ENCODE results near the gene C16orf95. TPM values are rescaled to one million over a fixed set of nuclear protein-coding genes. Genes with fewer than 3 reads are reported as not detected.
"Not testable (repeated sequence)": the region's sequence is repeated elsewhere in the genome, so short reads cannot be mapped to it uniquely, and the experiment has no call there.

Gene C16orf95
- total RNA-seq, 1 donor from 2014 or later, result 2.8 TPM

GRCh38 chr16:87346517-87347060 lies 29.4 kb upstream of the C16orf95 start:
- DNase-seq (ENCODE audit: low read depth in 2 of 2), result no peak

- DNase-seq (ENCODE audit: low read depth in 2 of 2), result no peak
Measured at GRCh38 chr16:87345726-87346424, 28.7 kb upstream of the C16orf95 start.

DNA sequence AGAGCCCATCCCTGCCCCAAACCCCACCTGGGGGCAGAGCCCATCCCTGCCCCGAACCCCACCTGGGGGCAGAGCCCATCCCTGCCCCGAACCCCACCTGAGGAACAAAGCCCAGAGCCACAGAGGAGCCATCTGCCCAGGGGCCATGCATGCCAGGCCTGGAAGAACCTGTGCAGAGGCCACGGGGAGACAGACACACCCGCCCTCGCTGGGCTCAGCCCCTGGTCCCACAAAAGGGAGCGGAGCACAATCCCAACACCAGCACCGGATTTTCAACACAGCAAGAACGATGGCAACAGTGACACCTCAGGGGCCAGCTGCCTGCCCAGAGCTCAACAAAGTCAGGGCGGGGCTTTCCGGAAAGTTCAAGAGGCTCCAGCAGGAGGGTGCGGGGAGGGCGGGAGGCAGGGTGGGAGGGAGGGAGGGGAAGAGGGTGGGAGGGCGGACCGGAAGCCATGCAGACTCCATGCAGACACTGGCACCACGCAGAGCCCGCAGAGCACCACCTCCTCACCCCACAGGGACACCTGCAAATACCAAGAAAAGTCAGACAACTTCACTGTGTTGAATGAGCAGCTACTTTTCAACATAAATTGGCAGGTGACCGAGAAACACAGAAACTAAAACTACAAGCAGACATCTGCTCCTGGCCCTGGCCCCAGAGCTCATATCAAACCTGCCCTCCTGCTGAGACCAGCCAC lies 27.9 kb upstream of the C16orf95 start:
- DNase-seq (ENCODE audit: low read depth in 2 of 2), result peak in 1 of 2 donors; percentile 17

DNA sequence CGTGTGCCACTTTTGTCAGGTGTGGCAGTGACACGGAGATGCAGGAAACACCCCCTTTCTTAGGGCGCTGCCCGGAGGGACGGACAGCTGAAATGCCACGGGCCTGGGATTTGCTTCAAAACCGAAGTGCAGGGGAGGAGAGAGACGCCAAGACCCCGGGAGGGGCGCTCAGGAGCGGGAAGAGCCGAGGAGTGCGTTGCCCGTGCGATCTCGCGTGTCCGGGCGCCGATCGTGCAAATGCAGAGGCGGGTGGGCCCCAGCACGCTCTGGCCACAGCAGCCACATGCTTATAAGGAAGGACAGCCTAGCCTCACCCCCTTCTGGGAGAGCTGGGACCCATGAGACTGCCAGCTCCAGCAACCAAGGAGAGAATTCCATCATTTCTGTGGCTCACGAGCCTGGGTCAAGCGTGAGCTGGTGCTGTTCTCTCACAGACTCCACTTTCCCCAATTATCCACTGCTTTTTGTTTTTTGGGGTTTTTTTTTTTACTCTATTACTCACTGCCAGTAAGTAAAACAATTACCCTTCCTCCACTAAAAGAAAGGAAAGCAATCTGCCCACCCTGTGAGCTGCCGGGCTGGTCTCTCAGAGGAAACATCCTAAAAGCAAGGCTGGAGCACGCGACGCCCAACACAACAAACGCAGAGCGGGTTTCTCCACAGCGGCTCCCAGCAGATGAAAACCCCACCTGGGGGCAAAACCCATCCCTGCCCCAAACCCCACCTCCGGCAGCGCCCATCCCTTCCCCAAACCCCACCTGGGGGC lies 27.2 kb upstream of the C16orf95 start:
- no peak for DNase-seq (ENCODE audit: low read depth in 2 of 2)

DNA sequence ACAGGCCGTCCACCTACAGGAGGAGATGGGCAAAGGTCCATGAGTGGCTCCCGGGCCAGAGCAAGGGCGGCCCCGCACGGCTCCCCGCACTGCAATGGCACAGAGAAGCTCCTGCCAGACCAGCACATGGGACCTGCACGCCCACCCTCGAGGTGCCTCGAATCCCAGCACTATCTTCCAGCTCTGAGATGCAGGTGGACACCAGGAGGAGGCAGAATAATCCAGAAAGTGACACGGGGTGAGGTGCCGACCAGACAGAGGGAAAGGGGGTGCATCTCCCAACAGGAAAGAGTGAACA lies 26.5 kb upstream of the C16orf95 start:
- DNase-seq (ENCODE audit: low read depth in 2 of 2), result no peak

- DNase-seq (ENCODE audit: low read depth in 2 of 2), result no peak
Measured at GRCh38 chr16:87342978-87343752, 26.0 kb upstream of the C16orf95 start.

GRCh38 chr16:87342504-87342903 lies 25.3 kb upstream of the C16orf95 start:
- DNase-seq (ENCODE audit: low read depth in 2 of 2), result no peak

DNA sequence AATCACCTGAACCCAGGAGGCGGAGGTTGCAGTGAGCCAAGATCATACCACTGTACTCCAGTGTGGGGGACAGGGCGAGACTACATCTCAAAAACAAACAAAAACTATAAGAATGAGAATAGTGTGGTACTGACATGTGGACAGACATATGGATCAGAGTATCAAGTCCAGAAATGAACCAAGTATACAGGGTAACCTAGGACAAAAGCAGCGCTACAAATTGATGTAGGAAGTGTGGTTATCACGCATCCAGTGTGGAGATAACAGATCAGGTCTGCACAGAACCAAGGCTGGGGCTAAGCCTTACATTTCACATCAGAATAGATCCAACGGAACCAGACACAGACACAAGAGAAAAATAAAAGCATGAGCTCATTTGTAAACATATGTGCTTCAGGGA lies 23.0 kb upstream of the C16orf95 start:
- no peak for DNase-seq (ENCODE audit: low read depth in 2 of 2)

DNA sequence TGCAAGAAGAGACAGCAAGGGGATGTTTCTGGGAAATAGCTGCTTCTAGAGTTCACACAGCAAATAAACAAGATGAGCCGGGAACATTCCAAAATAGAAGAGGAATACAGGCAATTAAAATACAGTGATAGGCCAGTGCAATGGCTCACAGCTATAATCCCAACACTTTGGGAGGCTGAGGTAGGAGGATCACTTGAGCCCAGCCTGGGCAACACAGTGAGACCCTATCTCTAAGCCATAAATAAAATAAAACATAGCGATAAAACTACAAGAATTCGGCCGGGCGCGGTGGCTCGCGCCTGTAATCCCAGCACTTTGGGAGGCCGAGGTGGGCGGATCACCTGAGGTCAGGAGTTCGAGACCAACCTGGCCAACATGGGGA lies 22.5 kb upstream of the C16orf95 start:
- not testable (repeated sequence) for DNase-seq (ENCODE audit: low read depth in 2 of 2)

GRCh38 chr16:87339086-87339723 lies 22.0 kb upstream of the C16orf95 start:
- no peak for DNase-seq (ENCODE audit: low read depth in 2 of 2)

- DNase-seq (ENCODE audit: low read depth in 2 of 2), result no peak
Measured at GRCh38 chr16:87338155-87338765, 21.1 kb upstream of the C16orf95 start.

DNA sequence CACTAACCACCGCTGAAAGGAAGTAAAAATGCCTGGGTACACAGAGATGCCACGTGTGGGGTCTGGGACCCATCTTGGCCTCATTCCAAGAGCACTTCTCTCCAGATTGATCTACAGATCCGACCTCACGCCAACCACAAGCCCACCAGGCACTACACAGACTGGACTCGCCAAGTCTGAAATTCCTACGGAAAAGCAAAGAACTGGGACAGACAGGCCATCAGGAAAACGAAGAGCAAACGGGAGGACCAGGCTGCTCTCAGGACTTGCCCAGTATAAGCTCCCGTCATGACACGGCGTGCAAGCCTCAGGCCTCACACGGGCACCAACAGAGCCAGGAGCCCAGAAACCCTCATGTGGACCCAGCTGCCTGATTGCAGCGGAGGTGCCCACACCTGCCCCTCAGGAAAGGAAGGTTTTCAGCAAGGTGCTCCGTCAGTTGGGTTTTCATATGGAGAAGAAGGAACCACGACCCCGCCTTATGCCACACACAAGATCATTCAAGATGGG lies 20.1 kb upstream of the C16orf95 start:
- no peak for DNase-seq (ENCODE audit: low read depth in 2 of 2)

- DNase-seq (ENCODE audit: low read depth in 2 of 2), result no peak
Measured at GRCh38 chr16:87336434-87337240, 19.4 kb upstream of the C16orf95 start.

DNA sequence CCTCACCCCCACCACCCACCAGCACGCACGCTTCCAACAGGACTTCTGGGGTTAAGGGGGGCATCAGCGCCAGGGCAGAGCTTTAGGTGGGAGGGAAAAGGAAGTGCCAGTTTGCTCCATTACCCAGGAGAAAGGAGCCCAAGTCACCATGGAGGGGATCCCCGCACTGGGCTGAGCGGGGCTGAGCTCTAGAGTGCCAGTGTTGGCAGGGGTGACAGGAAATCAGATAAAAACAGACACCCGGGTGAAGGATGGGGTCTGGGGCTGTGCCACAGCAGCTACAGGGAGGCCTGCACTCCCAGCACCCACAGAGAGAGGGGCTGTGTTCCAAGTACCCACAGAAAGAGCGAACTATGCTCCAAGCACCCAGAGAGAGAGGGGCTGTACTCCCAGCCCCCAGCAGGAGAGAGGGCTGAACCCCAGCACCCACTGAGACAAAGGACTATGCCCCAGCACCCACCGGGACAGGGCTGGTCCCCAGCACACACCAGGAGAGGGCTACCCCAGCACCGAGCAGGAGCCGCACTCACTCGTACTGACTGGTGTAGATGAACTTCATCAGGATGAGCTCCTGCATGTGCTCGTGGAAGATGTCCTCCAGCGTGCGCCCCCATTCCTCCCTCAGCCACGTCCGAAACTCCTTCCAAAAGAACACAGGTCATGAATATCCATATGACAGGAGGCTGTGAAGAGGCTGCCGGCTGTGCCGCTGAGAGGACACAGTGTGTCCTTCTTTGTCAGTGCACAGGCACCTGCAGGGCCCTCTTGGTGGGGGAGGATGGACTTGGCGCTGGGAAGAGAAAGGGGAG lies 18.6 kb upstream of the C16orf95 start:
- DNase-seq (ENCODE audit: low read depth in 2 of 2), result no peak

GRCh38 chr16:87334651-87335624 lies 17.7 kb upstream of the C16orf95 start:
- no peak for DNase-seq (ENCODE audit: low read depth in 2 of 2)

DNA sequence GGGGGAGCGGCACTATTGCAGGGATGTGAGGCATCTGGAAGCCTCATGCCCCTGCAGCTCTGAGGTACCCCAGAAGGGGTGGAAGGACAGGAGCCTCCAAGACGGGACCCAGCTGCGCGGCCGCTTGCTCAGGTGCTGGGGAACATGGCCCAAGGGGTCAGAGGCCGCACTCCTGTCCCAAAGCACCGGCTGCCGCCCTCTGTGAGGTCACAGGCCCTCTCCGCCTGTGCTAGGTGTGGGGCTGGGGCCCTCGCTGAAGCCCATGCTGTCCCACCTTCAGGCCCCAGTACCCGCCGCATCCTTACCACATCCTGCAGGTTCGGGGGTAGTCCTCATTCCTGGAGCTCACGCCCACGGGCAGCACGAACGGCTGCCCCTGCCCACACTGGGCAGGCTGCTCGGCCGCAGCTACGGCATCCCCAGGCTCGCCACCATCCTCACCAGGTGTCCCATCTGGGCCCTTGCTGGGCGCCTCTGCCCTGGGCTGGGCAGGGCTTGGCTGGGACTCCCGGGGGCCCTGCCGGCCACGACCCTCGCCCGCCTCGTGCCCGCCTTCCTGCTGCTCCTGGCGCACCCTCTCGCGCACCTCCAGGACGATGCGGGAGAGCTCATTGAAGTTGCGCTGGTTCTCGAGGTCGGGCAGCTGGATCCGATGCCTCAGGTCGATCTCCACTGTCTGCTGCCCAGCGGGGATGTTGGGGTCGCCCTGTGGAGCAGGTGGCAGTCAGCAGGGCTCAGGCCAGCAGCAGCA lies 16.6 kb upstream of the C16orf95 start:
- no peak for DNase-seq (ENCODE audit: low read depth in 2 of 2)

- no peak for DNase-seq (ENCODE audit: low read depth in 2 of 2)
Measured at GRCh38 chr16:87333101-87333500, 15.9 kb upstream of the C16orf95 start.

Data from dermis microvascular lymphatic vessel endothelial cell (primary cell).